ENCODE measurements around the gene UBE3B. TPM values are rescaled to one million over a fixed set of nuclear protein-coding genes. Genes with fewer than 3 reads are reported as not detected.
A peak's percentile ranks its signal among the peaks of the same experiment; 100 is the strongest.

UBE3B gene
- total RNA-seq, 1 experiment from 2014 or later: 29.3 TPM

DNA sequence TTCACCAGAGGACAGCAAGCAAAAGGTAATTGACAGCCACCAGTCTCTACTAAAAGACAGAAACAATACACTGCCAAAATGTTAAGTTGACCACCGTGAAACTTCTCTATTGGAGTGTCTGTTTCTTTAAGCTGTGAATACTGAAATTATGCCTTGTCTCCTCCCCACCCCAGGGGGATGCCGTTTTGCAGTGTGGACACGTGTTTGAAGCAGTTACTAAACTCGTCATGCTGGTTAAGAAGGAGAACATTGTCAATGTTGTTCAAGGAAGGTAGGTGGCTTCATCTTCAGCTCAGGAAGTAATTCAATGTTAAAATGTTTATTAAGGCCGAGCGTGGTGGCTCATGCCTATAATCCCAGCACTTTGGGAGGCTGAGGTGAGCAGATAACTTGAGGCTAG, 33.2 kb upstream of the UBE3B start (continued):
- TF ChIP-seq, protein P1, sequence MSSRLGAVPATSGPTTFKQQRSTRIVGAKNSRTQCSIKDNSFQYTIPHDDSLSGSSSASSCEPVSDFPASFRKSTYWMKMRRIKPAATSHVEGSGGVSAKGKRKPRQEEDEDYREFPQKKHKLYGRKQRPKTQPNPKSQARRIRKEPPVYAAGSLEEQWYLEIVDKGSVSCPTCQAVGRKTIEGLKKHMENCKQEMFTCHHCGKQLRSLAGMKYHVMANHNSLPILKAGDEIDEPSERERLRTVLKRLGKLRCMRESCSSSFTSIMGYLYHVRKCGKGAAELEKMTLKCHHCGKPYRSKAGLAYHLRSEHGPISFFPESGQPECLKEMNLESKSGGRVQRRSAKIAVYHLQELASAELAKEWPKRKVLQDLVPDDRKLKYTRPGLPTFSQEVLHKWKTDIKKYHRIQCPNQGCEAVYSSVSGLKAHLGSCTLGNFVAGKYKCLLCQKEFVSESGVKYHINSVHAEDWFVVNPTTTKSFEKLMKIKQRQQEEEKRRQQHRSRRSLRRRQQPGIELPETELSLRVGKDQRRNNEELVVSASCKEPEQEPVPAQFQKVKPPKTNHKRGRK (CRISPR knock-in tag; IDR thresholded peaks at IDR 0.05; ENCODE audit: borderline replicate concordance): no peak

DNA sequence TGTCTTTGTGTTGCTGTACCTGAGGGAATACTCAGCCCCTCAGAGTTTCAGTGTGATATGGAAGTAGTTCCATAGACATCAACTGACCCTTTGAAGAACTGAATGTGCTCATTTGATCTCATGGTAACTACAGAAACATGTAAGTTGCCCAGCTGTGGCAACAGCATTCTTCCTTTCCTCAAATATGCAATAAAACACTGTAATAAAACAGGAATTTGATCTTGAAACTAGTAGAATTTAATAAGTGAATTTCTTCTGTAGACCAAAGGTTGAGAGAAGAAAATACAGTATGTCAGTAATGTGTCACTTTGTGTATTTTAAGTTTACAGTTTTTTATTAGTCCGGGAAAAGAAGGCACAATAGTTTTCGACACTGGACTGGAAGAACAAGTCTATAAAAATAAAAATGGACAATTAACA, 32.2 kb upstream of the UBE3B start:
- POLR2A ChIA-PET: no interaction called here
- H3K4me3 Mint-ChIP-seq: no peak overlapping the region
- ATAC-seq (no peak), DNase-seq (ENCODE audit: low spot score) (no peak)
- H3K9me3 Mint-ChIP-seq: no peaks in the 10 kb centered on the region
- H3K27ac Mint-ChIP-seq: peak overlapping the region; percentile 79; the same call in 1 of the 2 replicates
- H3K36me3 Mint-ChIP-seq: peaks cover 13% of the 10 kb centered on the region
- H3K4me1 Mint-ChIP-seq: 0 out of 2 replicates have a peak, but pooled peaks cover 2% of the 10 kb centered on the region
- H3K27me3 Mint-ChIP-seq (ENCODE audit: low read depth): no peaks in the 10 kb centered on the region
- CTCF ChIA-PET: interaction anchor here (3.1 kb wide), 1 partner anchor 12 kb away, joined by 20 read pairs; no protein-coding TSS in a partner anchor
- TF ChIP-seq ZNF416 (CRISPR knock-in tag; IDR thresholded peaks at IDR 0.05) (no peak), RORB (CRISPR knock-in tag; IDR thresholded peaks at IDR 0.05) (no peak), SMAD4 (CRISPR knock-in tag; IDR thresholded peaks at IDR 0.05) (no peak), FOXJ3 (CRISPR knock-in tag; IDR thresholded peaks at IDR 0.05; ENCODE audit: borderline replicate concordance) (no peak), TCF7 (CRISPR knock-in tag; IDR thresholded peaks at IDR 0.05; ENCODE audit: low read depth) (no peak), GABPB1 (CRISPR knock-in tag; IDR thresholded peaks at IDR 0.05) (no peak), ZNF317 (CRISPR knock-in tag; IDR thresholded peaks at IDR 0.05; ENCODE audit: borderline replicate concordance, low read depth) (no peak), ETV6 (CRISPR knock-in tag; IDR thresholded peaks at IDR 0.05) (no peak), EMX1 (CRISPR knock-in tag; IDR thresholded peaks at IDR 0.05) (no peak)
- TF ChIP-seq, protein P2, sequence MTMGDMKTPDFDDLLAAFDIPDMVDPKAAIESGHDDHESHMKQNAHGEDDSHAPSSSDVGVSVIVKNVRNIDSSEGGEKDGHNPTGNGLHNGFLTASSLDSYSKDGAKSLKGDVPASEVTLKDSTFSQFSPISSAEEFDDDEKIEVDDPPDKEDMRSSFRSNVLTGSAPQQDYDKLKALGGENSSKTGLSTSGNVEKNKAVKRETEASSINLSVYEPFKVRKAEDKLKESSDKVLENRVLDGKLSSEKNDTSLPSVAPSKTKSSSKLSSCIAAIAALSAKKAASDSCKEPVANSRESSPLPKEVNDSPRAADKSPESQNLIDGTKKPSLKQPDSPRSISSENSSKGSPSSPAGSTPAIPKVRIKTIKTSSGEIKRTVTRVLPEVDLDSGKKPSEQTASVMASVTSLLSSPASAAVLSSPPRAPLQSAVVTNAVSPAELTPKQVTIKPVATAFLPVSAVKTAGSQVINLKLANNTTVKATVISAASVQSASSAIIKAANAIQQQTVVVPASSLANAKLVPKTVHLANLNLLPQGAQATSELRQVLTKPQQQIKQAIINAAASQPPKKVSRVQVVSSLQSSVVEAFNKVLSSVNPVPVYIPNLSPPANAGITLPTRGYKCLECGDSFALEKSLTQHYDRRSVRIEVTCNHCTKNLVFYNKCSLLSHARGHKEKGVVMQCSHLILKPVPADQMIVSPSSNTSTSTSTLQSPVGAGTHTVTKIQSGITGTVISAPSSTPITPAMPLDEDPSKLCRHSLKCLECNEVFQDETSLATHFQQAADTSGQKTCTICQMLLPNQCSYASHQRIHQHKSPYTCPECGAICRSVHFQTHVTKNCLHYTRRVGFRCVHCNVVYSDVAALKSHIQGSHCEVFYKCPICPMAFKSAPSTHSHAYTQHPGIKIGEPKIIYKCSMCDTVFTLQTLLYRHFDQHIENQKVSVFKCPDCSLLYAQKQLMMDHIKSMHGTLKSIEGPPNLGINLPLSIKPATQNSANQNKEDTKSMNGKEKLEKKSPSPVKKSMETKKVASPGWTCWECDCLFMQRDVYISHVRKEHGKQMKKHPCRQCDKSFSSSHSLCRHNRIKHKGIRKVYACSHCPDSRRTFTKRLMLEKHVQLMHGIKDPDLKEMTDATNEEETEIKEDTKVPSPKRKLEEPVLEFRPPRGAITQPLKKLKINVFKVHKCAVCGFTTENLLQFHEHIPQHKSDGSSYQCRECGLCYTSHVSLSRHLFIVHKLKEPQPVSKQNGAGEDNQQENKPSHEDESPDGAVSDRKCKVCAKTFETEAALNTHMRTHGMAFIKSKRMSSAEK (CRISPR knock-in tag; IDR thresholded peaks at IDR 0.05; ENCODE audit: borderline replicate concordance): no peak
- TF ChIP-seq, protein P3, sequence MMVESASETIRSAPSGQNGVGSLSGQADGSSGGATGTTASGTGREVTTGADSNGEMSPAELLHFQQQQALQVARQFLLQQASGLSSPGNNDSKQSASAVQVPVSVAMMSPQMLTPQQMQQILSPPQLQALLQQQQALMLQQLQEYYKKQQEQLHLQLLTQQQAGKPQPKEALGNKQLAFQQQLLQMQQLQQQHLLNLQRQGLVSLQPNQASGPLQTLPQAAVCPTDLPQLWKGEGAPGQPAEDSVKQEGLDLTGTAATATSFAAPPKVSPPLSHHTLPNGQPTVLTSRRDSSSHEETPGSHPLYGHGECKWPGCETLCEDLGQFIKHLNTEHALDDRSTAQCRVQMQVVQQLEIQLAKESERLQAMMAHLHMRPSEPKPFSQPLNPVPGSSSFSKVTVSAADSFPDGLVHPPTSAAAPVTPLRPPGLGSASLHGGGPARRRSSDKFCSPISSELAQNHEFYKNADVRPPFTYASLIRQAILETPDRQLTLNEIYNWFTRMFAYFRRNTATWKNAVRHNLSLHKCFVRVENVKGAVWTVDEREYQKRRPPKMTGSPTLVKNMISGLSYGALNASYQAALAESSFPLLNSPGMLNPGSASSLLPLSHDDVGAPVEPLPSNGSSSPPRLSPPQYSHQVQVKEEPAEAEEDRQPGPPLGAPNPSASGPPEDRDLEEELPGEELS (CRISPR knock-in tag; IDR thresholded peaks at IDR 0.05): no peak
- TF ChIP-seq, protein P4, sequence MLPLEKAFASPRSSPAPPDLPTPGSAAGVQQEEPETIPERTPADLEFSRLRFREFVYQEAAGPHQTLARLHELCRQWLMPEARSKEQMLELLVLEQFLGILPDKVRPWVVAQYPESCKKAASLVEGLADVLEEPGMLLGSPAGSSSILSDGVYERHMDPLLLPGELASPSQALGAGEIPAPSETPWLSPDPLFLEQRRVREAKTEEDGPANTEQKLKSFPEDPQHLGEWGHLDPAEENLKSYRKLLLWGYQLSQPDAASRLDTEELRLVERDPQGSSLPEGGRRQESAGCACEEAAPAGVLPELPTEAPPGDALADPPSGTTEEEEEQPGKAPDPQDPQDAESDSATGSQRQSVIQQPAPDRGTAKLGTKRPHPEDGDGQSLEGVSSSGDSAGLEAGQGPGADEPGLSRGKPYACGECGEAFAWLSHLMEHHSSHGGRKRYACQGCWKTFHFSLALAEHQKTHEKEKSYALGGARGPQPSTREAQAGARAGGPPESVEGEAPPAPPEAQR (CRISPR knock-in tag; IDR thresholded peaks at IDR 0.05): no peak
- TF ChIP-seq, protein P5, sequence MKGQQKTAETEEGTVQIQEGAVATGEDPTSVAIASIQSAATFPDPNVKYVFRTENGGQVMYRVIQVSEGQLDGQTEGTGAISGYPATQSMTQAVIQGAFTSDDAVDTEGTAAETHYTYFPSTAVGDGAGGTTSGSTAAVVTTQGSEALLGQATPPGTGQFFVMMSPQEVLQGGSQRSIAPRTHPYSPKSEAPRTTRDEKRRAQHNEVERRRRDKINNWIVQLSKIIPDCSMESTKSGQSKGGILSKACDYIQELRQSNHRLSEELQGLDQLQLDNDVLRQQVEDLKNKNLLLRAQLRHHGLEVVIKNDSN (CRISPR knock-in tag; IDR thresholded peaks at IDR 0.05): no peak
- TF ChIP-seq, protein P1 (CRISPR knock-in tag; IDR thresholded peaks at IDR 0.05; ENCODE audit: borderline replicate concordance): no peak
